GM12878 (cell line): ENCODE data around the gene PRKACG. TPM values are rescaled to one million over a fixed set of nuclear protein-coding genes. Genes with fewer than 3 reads are reported as not detected.

Experiments used
- ATAC-seq: fragments of 200-7000 bp; cut with Tn5 transposase; 3 replicates; pipeline ENCODE4 v1.9.1; 2020; ENCODE audit warnings: mild to moderate bottlenecking, moderate library complexity
- BruUV-seq: library from RNA; stranded (reverse); fragments of 400-500 nt; replicated peaks from 2 replicates; lab custom pipeline; 2021; lab: Mats Ljungman, UMichigan
- CTCF ChIA-PET: fragments of 300-600 bp; sonication (Branson Sonifier 250); formaldehyde crosslinking; extraction: SDS; loops from one replicate; lab custom pipeline; 2021; ENCODE audit warnings: inconsistent platforms; lab: Yijun Ruan, JAX
- POLR2A ChIA-PET: fragments of 350-600 bp; formaldehyde crosslinking; extraction: SDS; loops from one replicate; lab custom pipeline; 2021; ENCODE audit warnings: inconsistent platforms; lab: Charles Lee
- RAD21 ChIA-PET: fragments of 300-600 bp; sonication (Branson Sonifier 250); formaldehyde crosslinking; loops from one replicate; lab custom pipeline; 2023; ENCODE audit warnings: antibody characterized with exemption; ENCODE audit not compliant: unreplicated experiment; lab: Charles Lee
- SMC1A ChIA-PET: fragments of 300-600 bp; sonication (Branson Sonifier 250); formaldehyde crosslinking; loops from one replicate; lab custom pipeline; 2023; ENCODE audit not compliant: unreplicated experiment, uncharacterized antibody; lab: Charles Lee
- DNase-seq: peaks from one replicate; pipeline ENCODE4 v3.0.0-alpha.2; 2011; ENCODE audit warnings: low read depth, low spot score
- FAIRE-seq: peaks from 3 replicates; lab custom pipeline; 2011; peaks lifted over from hg19 to GRCh38; lab: Jason Lieb, UNC
- H2AFZ ChIP-seq: 2 replicates; pipeline ENCODE4 v1.6.0; 2011; ENCODE audit warnings: low read depth, low read length, control low read depth; ENCODE audit not compliant: control insufficient read depth
- H3K27ac ChIP-seq: 2 replicates; pipeline ENCODE4 v1.5.1; 2011; ENCODE audit warnings: control low read depth; ENCODE audit not compliant: control insufficient read depth, insufficient read depth
- H3K27me3 ChIP-seq, 2 experiments: replicated peaks in 1 of 2; 2 replicates each; pipeline versions ENCODE4 v1.6.0 to v1.6.1; 2011; ENCODE audit warnings: low read length in 1 of 2; ENCODE audit not compliant: control insufficient read depth in 2 of 2, insufficient read depth in 2 of 2
- H3K36me3 ChIP-seq, 2 experiments: 2 replicates each; pipeline ENCODE4 v1.5.1; 2011; ENCODE audit warnings: low read length in 1 of 2; ENCODE audit not compliant: control insufficient read depth in 2 of 2, insufficient read depth in 2 of 2
- H3K4me1 ChIP-seq: 2 replicates; pipeline ENCODE4 v1.6.1; 2011; ENCODE audit warnings: mild to moderate bottlenecking, low read length, moderate library complexity, mixed read lengths; ENCODE audit not compliant: control insufficient read depth, insufficient read depth
- H3K4me2 ChIP-seq: 2 replicates; pipeline ENCODE4 v1.6.0; 2011; ENCODE audit warnings: control low read depth; ENCODE audit not compliant: control insufficient read depth, insufficient read depth
- H3K4me3 ChIP-seq: fragments of 200-600 bp; sonication (generic); 2 replicates; pipeline ENCODE4 v1.5.1; 2016
- H3K79me2 ChIP-seq: 2 replicates; pipeline ENCODE4 v1.6.0; 2011; ENCODE audit warnings: low read length; ENCODE audit not compliant: control insufficient read depth, insufficient read depth
- H3K9ac ChIP-seq: 2 replicates; pipeline ENCODE4 v1.8.0; 2011; ENCODE audit warnings: low read length, control low read depth, mixed read lengths; ENCODE audit not compliant: control insufficient read depth, insufficient read depth
- H3K9me3 ChIP-seq: replicated peaks from 3 replicates; pipeline ENCODE4 v1.5.1; 2011; ENCODE audit warnings: mild to moderate bottlenecking, low read length; ENCODE audit not compliant: control insufficient read depth, insufficient read depth
- H4K20me1 ChIP-seq: 2 replicates; pipeline ENCODE4 v1.6.0; 2011; ENCODE audit not compliant: control insufficient read depth, insufficient read depth
- CEBPZ ChIP-seq: fragments of 150-350 bp; IDR thresholded peaks from 2 replicates; pipeline ENCODE4 v1.6.1; 2016; ENCODE audit warnings: low read depth, low read length
- CHD2 ChIP-seq: IDR thresholded peaks from 2 replicates; pipeline ENCODE4 v1.6.1; 2011; ENCODE audit warnings: low read depth, low read length, improper control_type of control experiment, borderline replicate concordance
- FOXM1 ChIP-seq: IDR thresholded peaks from 2 replicates; pipeline ENCODE4 v1.6.1; 2012; ENCODE audit warnings: low read depth, mild to moderate bottlenecking, inconsistent platforms, low read length, moderate library complexity
- MEF2A ChIP-seq: IDR thresholded peaks from 2 replicates; pipeline ENCODE4 v1.6.1; 2011; ENCODE audit warnings: low read depth, mild to moderate bottlenecking, low read length, moderate library complexity; ENCODE audit not compliant: insufficient read depth
- MTA2 ChIP-seq: fragments of 450-650 bp; IDR thresholded peaks from 2 replicates; pipeline ENCODE4 v1.6.1; 2016; ENCODE audit warnings: low read depth, mild to moderate bottlenecking, moderate library complexity
- NFXL1 ChIP-seq: fragments of 450-650 bp; IDR thresholded peaks from 2 replicates; pipeline ENCODE4 v1.6.1; 2017; ENCODE audit warnings: antibody characterized with exemption, mild to moderate bottlenecking, borderline replicate concordance
- RELA ChIP-seq: fragments of 450-650 bp; IDR thresholded peaks from 2 replicates; pipeline ENCODE4 v1.8.0; 2014; ENCODE audit warnings: borderline replicate concordance; ENCODE audit not compliant: partially characterized antibody
- RFX5 ChIP-seq: IDR thresholded peaks from 2 replicates; pipeline ENCODE4 v1.6.1; 2011; ENCODE audit warnings: low read depth, low read length, improper control_type of control experiment
- SKIL ChIP-seq: fragments of 450-650 bp; IDR thresholded peaks from 2 replicates; pipeline ENCODE4 v1.6.1; 2017; ENCODE audit warnings: mild to moderate bottlenecking, low read depth, inconsistent platforms; ENCODE audit not compliant: poor library complexity, severe bottlenecking
- TBL1XR1 ChIP-seq: IDR thresholded peaks from 2 replicates; pipeline ENCODE4 v1.6.1; 2012; ENCODE audit warnings: low read depth, low read length, improper control_type of control experiment
- YY1 ChIP-seq: IDR thresholded peaks from 2 replicates; pipeline ENCODE4 v1.6.1; 2011; ENCODE audit warnings: low read depth, mild to moderate bottlenecking, low read length
- ZBTB33 ChIP-seq: fragments of 450-650 bp; IDR thresholded peaks from 2 replicates; pipeline ENCODE4 v1.6.1; 2017; ENCODE audit warnings: mild to moderate bottlenecking
- WGBS: methylation state at CpG from one replicate; pipeline ENCODE4 v1.1.6; 2016; ENCODE audit warnings: low lambda C conversion rate; ENCODE audit not compliant: insufficient replicate concordance, insufficient coverage; ENCODE audit errors: missing lambda C conversion rate; 5-methylcytosine and 5-hydroxymethylcytosine counted together
- in situ Hi-C: fragments of 300-500 bp; cut with MboI; formaldehyde crosslinking; loops from 9 replicates; pipeline ENCODE4 v1.14.3; 2018; ENCODE audit warnings: mixed read lengths
- intact Hi-C: fragments of 100-400 bp; cut with micrococcal nuclease; formaldehyde crosslinking; loops from one replicate; pipeline ENCODE4 v1.14.2; 2022; ENCODE audit not compliant: unreplicated experiment
- polyA plus RNA-seq, 11 experiments: library from polyadenylated mRNA; depleted of rRNA in 4 of 11; unstranded in 6 of 11; stranded (reverse) in 5 of 11; fragments of >200 nt; fragmentation: Nextera tagmentation in 4 of 11; fragmentation: Illumina TruSeq in 1 of 11; extraction: Ambion mirVana in 4 of 11; extraction: Trizol in 1 of 11; gene quantifications; 1 replicate in 1 of 11; 2 replicates in 10 of 11; pipeline versions ENCODE4 v1.2.1 to v1.2.3, GENCODE V29; 2011 to 2016; ENCODE audit warnings: inconsistent platforms in 2 of 11, missing spikeins in 2 of 11, low read depth in 1 of 11
- total RNA-seq, 4 experiments: library from RNA; depleted of rRNA in 3 of 4; stranded (reverse); fragments of >200 nt in 3 of 4; fragmentation: Illumina TruSeq in 1 of 4; extraction: Trizol in 1 of 4; gene quantifications; 2 replicates each; pipeline versions ENCODE4 v1.2.1 to v1.2.3, GENCODE V29; 2013 to 2021

Gene PRKACG
- total and polyA plus RNA-seq, 10 of the 15 experiments (the other 5 are each of a cell fraction or from before 2014, with no cell fraction given), result not detected

GRCh38 chr9:69058101-69058500 lies 44.2 kb upstream of the PRKACG start:
- intact Hi-C loops, result loop anchor here (10.0 kb wide), 1 partner anchor 877 kb away; no protein-coding TSS in a partner anchor
- no TSS peak for BruUV-seq

More at GRCh38 chr9:69058101-69058500, 44.2 kb upstream of the PRKACG start:
- Histone ChIP-seq H3K4me1 (no peaks in the 10 kb centered on the region), H3K9me3 (no peaks in the 10 kb centered on the region; the same call in 2 of the 3 replicates), H4K20me1 (no peaks in the 10 kb centered on the region), H3K4me2 (no peak overlapping the region), H3K27me3 (no peaks in the 10 kb centered on the region), H3K4me3 (no peak overlapping the region), H3K79me2 (no peaks in the 10 kb centered on the region), H3K9ac (no peak overlapping the region), H2AFZ (no peak overlapping the region), H3K36me3 (peaks cover 2 to 6% of the 10 kb centered on the region in 2 experiments; a peak in 3 of 4 replicates), H3K27ac (no peak overlapping the region)
- 94% methylated on average over 2 of the region's 2 CpGs for WGBS
- no peak for TF ChIP-seq MTA2
- TF ChIP-seq TBL1XR1, result no peak
- no peak for TF ChIP-seq RELA
- no peak for TF ChIP-seq ZBTB33
- TF ChIP-seq NFXL1, result no peak
- TF ChIP-seq MEF2A, result no peak
- TF ChIP-seq CEBPZ, result no peak
- TF ChIP-seq YY1, result no peak
- no peak for TF ChIP-seq FOXM1
- no peak for TF ChIP-seq RFX5
- no peak for TF ChIP-seq SKIL
- TF ChIP-seq CHD2, result no peak
- ChIA-PET POLR2A (no interaction called here), CTCF (interaction anchor here (12.1 kb wide), 1 partner anchor 135 kb away, joined by 289 read pairs; no protein-coding TSS in a partner anchor), SMC1A (interaction anchor here (5.8 kb wide), 1 partner anchor 135 kb away, joined by 130 read pairs; no protein-coding TSS in a partner anchor), RAD21 (interaction anchor here (8.7 kb wide), 1 partner anchor 136 kb away, joined by 159 read pairs; no protein-coding TSS in a partner anchor)
- ATAC-seq (no peak), DNase-seq (no peak), FAIRE-seq (no peak)
- in situ Hi-C loops, result loop anchor here (5.0 to 25.0 kb wide), 4 partner anchors 139 to 879 kb away; no protein-coding TSS in a partner anchor
